A673 (cell line): ENCODE measurements around the gene SARNP.

Experiments used
- CTCF ChIP-seq: fragments of 300-800, 200-600 bp; sonication (generic); conservative IDR thresholded peaks from 2 replicates; pipeline ENCODE4 v1.5.1; 2017; ENCODE audit warnings: low read depth, mild to moderate bottlenecking, antibody characterized with exemption, low read length, moderate library complexity, mixed read lengths
- EZH2 ChIP-seq: fragments of 200-600 bp; sonication (generic); IDR thresholded peaks from 2 replicates; pipeline ENCODE4 v1.6.1; 2017; ENCODE audit warnings: borderline replicate concordance, low read depth, mild to moderate bottlenecking, mixed read lengths, antibody characterized with exemption, low read length; ENCODE audit not compliant: poor library complexity, severe bottlenecking

GRCh38 chr12:55723516-55724225, 93.9 kb downstream of the SARNP start:
- TF ChIP-seq CTCF (no peak), EZH2 (no peak)
